ENCODE data around the gene ROR1.
A peak's percentile ranks its signal among the peaks of the same experiment; 100 is the strongest.

The ROR1 gene

GRCh38 chr1:64122588-64122987, 348.8 kb downstream of the ROR1 start (continued):
- no peak for TF ChIP-seq PATZ1 (tag by site-specific recombination; IDR thresholded peaks at IDR 0.05)
- no peak for TF ChIP-seq SCRT2 (tag by site-specific recombination; IDR thresholded peaks at IDR 0.05)
- TF ChIP-seq ZSCAN23 (tag by site-specific recombination; IDR thresholded peaks at IDR 0.05) = no peak
- no peak for TF ChIP-seq ZNF843 (tag by site-specific recombination; IDR thresholded peaks at IDR 0.05)
- no peak for TF ChIP-seq ZNF146 (tag by site-specific recombination; IDR thresholded peaks at IDR 0.05)

GRCh38 chr1:64124704-64125440, 351.1 kb downstream of the ROR1 start:
- TF ChIP-seq GLI2 (tag by site-specific recombination; IDR thresholded peaks at IDR 0.05; ENCODE audit: borderline replicate concordance, low read depth) (0 out of 2 replicates have a peak, but pooled peaks have one; percentile 43), ZNF639 (tag by site-specific recombination; IDR thresholded peaks at IDR 0.05) (no peak), BCL6B (tag by site-specific recombination; IDR thresholded peaks at IDR 0.05) (peak; percentile 91), ZNF843 (tag by site-specific recombination; IDR thresholded peaks at IDR 0.05) (peak; percentile 62; the same call in 1 of the 2 replicates), FEZF1 (tag by site-specific recombination; IDR thresholded peaks at IDR 0.05) (peak; percentile 61), OVOL3 (tag by site-specific recombination; IDR thresholded peaks at IDR 0.05) (peak; percentile 43; the same call in 1 of the 2 replicates), PRDM6 (tag by site-specific recombination; IDR thresholded peaks at IDR 0.05) (peak; percentile 67), INSM2 (tag by site-specific recombination; IDR thresholded peaks at IDR 0.05) (no peak), ZNF175 (tag by site-specific recombination; IDR thresholded peaks at IDR 0.05) (no peak), ZNF274 (IDR thresholded peaks at IDR 0.05; ENCODE audit: low read length) (no peak), ZNF274 (tag by site-specific recombination; IDR thresholded peaks at IDR 0.05; ENCODE audit: borderline replicate concordance) (no peak)

More at GRCh38 chr1:64124704-64125440, 351.1 kb downstream of the ROR1 start:
- Histone ChIP-seq H3K4me3 (ENCODE audit: low read depth, low read length) (no peak overlapping the region), H3K27ac (ENCODE audit: extremely low read depth, low read depth, low read length) (no peak overlapping the region), H3K36me3 (ENCODE audit: control insufficient read depth in 2 of 2, insufficient read depth in 1 of 2, low read length in 2 of 2) (no peaks in the 10 kb centered on the region), H3K4me1 (ENCODE audit: control insufficient read depth, insufficient read depth, low read length) (peaks cover 10% of the 10 kb centered on the region), H3K9me3 (ENCODE audit: control insufficient read depth, insufficient read depth, low read depth, low read length) (no peaks in the 10 kb centered on the region)
- POLR2A ChIA-PET = no interaction called here
- CTCF ChIA-PET = interaction anchor here (0.7 to 1.0 kb wide), 2 partner anchors 12 to 13 kb away, joined by 3 to 5 read pairs; no protein-coding TSS in a partner anchor

All from HEK293 (cell line).